HFFc6 (cell line): ENCODE data around the gene LY86. TPM values are rescaled to one million over a fixed set of nuclear protein-coding genes. Genes with fewer than 3 reads are reported as not detected.

Source experiments
- DNase-seq: peaks from one replicate; pipeline ENCODE4 v3.0.0-alpha.2; 2018
- H3K27ac Mint-ChIP-seq: 2 replicates; pipeline ENCODE4 v1.8.0; 2020; ENCODE audit warnings: mild to moderate bottlenecking, mixed read lengths
- H3K27me3 Mint-ChIP-seq: 2 replicates; pipeline ENCODE4 v1.8.0; 2021; ENCODE audit warnings: mild to moderate bottlenecking, moderate library complexity, mixed read lengths; ENCODE audit not compliant: insufficient read depth
- H3K36me3 Mint-ChIP-seq: 2 replicates; pipeline ENCODE4 v1.8.0; 2021; ENCODE audit warnings: low read depth, mixed read lengths
- H3K4me1 Mint-ChIP-seq: 2 replicates; pipeline ENCODE4 v1.8.0; 2020; ENCODE audit warnings: low read depth, mixed read lengths
- H3K4me3 Mint-ChIP-seq: 2 replicates; pipeline ENCODE4 v1.8.0; 2020; ENCODE audit warnings: mild to moderate bottlenecking, moderate library complexity, mixed read lengths
- H3K9me3 Mint-ChIP-seq: 2 replicates; pipeline ENCODE4 v1.8.0; 2020; ENCODE audit warnings: mild to moderate bottlenecking, mixed read lengths
- CTCF ChIP-seq: fragments of 200-600 bp; sonication (generic); IDR thresholded peaks from 2 replicates; pipeline ENCODE4 v1.5.0; 2021; ENCODE audit warnings: antibody characterized with exemption, mild to moderate bottlenecking
- total RNA-seq, 6 experiments: library from RNA; stranded (reverse); fragmentation: NEBNext Ultra II Directional; extraction: Animal tissue kit (Norgen Biotek cat#: 25700); gene quantifications; 2 replicates in 1 of 6; 3 replicates in 5 of 6; pipeline ENCODE4 v1.2.3, GENCODE V29; 2021

Gene LY86
- total RNA-seq, 6 experiments from 2014 or later = not detected

- Mint-ChIP-seq H3K4me1 (no peaks in the 10 kb centered on the region), H3K4me3 (no peak overlapping the region), H3K36me3 (peaks cover 4% of the 10 kb centered on the region; the same call in 1 of the 2 replicates), H3K27me3 (peaks cover 6% of the 10 kb centered on the region; the same call in 1 of the 2 replicates), H3K9me3 (peaks cover 9% of the 10 kb centered on the region), H3K27ac (no peak overlapping the region)
- DNase-seq = no peak
- TF ChIP-seq CTCF = no peak
Observed at GRCh38 chr6:6656287-6656686, 67.8 kb downstream of the LY86 start.

GRCh38 chr6:6657085-6657819, 68.7 kb downstream of the LY86 start:
- peaks cover 9% of the 10 kb centered on the region for H3K9me3 Mint-ChIP-seq
- H3K27ac Mint-ChIP-seq = no peak overlapping the region
- no peak for TF ChIP-seq CTCF
- H3K27me3 Mint-ChIP-seq = peaks cover 6% of the 10 kb centered on the region; the same call in 1 of the 2 replicates
- H3K4me1 Mint-ChIP-seq = no peaks in the 10 kb centered on the region
- no peak overlapping the region for H3K4me3 Mint-ChIP-seq
- no peak for DNase-seq
- peaks cover 4% of the 10 kb centered on the region; the same call in 1 of the 2 replicates for H3K36me3 Mint-ChIP-seq

GRCh38 chr6:6657820-6658217, 69.3 kb downstream of the LY86 start:
- no peak for TF ChIP-seq CTCF
- Mint-ChIP-seq H3K36me3 (peaks cover 4% of the 10 kb centered on the region; the same call in 1 of the 2 replicates), H3K4me3 (no peak overlapping the region), H3K27me3 (peaks cover 4% of the 10 kb centered on the region; the same call in 1 of the 2 replicates), H3K27ac (no peak overlapping the region), H3K4me1 (no peaks in the 10 kb centered on the region), H3K9me3 (peaks cover 4% of the 10 kb centered on the region)
- no peak for DNase-seq

- H3K4me3 Mint-ChIP-seq = no peak overlapping the region
- peaks cover 4% of the 10 kb centered on the region for H3K9me3 Mint-ChIP-seq
- no peaks in the 10 kb centered on the region for H3K4me1 Mint-ChIP-seq
- H3K27me3 Mint-ChIP-seq = peaks cover 2% of the 10 kb centered on the region; the same call in 1 of the 2 replicates
- H3K27ac Mint-ChIP-seq = no peak overlapping the region
- peaks cover 4% of the 10 kb centered on the region; the same call in 1 of the 2 replicates for H3K36me3 Mint-ChIP-seq
- no peak for DNase-seq
- TF ChIP-seq CTCF = no peak
Observed at GRCh38 chr6:6659600-6660327, 71.2 kb downstream of the LY86 start.

GRCh38 chr6:6660339-6661045, 72.0 kb downstream of the LY86 start:
- peaks cover 4% of the 10 kb centered on the region; the same call in 1 of the 2 replicates for H3K36me3 Mint-ChIP-seq
- no peaks in the 10 kb centered on the region for H3K4me1 Mint-ChIP-seq
- DNase-seq = no peak
- peaks cover 2% of the 10 kb centered on the region; the same call in 1 of the 2 replicates for H3K27me3 Mint-ChIP-seq
- no peak overlapping the region for H3K4me3 Mint-ChIP-seq
- TF ChIP-seq CTCF = no peak
- peaks cover 4% of the 10 kb centered on the region for H3K9me3 Mint-ChIP-seq
- H3K27ac Mint-ChIP-seq = no peak overlapping the region
